Endodermal cell (in vitro differentiated cells): ENCODE measurements around the gene RFTN1. TPM values are rescaled to one million over a fixed set of nuclear protein-coding genes. Genes with fewer than 3 reads are reported as not detected.

ENCODE experiments used
- DNase-seq: peaks from one replicate; pipeline ENCODE4 v3.0.0-alpha.2; 2017
- H3K27ac ChIP-seq: 2 replicates; pipeline ENCODE4 v1.5.1; 2013; ENCODE audit warnings: mild to moderate bottlenecking, low read depth, low read length, moderate library complexity
- H3K27me3 ChIP-seq: 2 replicates; pipeline ENCODE4 v1.6.1; 2013; ENCODE audit warnings: mild to moderate bottlenecking, low read length, moderate library complexity; ENCODE audit not compliant: insufficient read depth, control insufficient read depth, poor library complexity, severe bottlenecking
- H3K36me3 ChIP-seq: 2 replicates; pipeline ENCODE4 v1.7.0; 2013; ENCODE audit warnings: mild to moderate bottlenecking, low read length, moderate library complexity; ENCODE audit not compliant: control insufficient read depth, insufficient read depth
- H3K4me1 ChIP-seq: one replicate; pipeline ENCODE4 v1.7.0; 2013; ENCODE audit warnings: low read length; ENCODE audit not compliant: control insufficient read depth, insufficient read depth
- H3K4me3 ChIP-seq: 2 replicates; pipeline ENCODE4 v1.5.1; 2013; ENCODE audit warnings: mild to moderate bottlenecking, low read length, moderate library complexity
- H3K9ac ChIP-seq: 2 replicates; pipeline ENCODE4 v1.6.1; 2013; ENCODE audit warnings: mild to moderate bottlenecking, low read length, moderate library complexity; ENCODE audit not compliant: poor library complexity, severe bottlenecking; ENCODE audit errors: extremely low read depth
- H3K9me3 ChIP-seq: 2 replicates; pipeline ENCODE4 v1.6.1; 2013; ENCODE audit warnings: mild to moderate bottlenecking, low read length, moderate library complexity; ENCODE audit not compliant: control insufficient read depth
- H3K27ac Mint-ChIP-seq: 2 replicates; pipeline ENCODE4 v1.8.0; 2020; ENCODE audit warnings: mixed read lengths
- H3K27me3 Mint-ChIP-seq: 2 replicates; pipeline ENCODE4 v1.8.0; 2021; ENCODE audit warnings: mild to moderate bottlenecking, mixed read lengths; ENCODE audit not compliant: insufficient read depth
- H3K36me3 Mint-ChIP-seq: 2 replicates; pipeline ENCODE4 v1.8.0; 2020; ENCODE audit warnings: low read depth, mixed read lengths
- H3K4me1 Mint-ChIP-seq: 2 replicates; pipeline ENCODE4 v1.8.0; 2020; ENCODE audit warnings: mixed read lengths
- H3K4me3 Mint-ChIP-seq: 2 replicates; pipeline ENCODE4 v1.8.0; 2020; ENCODE audit warnings: mild to moderate bottlenecking, moderate library complexity, mixed read lengths
- H3K9me3 Mint-ChIP-seq: 2 replicates; pipeline ENCODE4 v1.8.0; 2020; ENCODE audit warnings: mild to moderate bottlenecking, mixed read lengths
- WGBS, 2 experiments: methylation state at CpG; one replicate each; pipeline versions ENCODE4 v1.1.5 to v1.1.7; 2013; ENCODE audit warnings: missing lambda C conversion rate in 2 of 2, mixed read lengths in 1 of 2; ENCODE audit not compliant: insufficient coverage in 1 of 2, insufficient read length in 1 of 2; 5-methylcytosine and 5-hydroxymethylcytosine counted together
- total RNA-seq, 2 donors: library from RNA; stranded (reverse); fragmentation: NEBNext Ultra II Directional in 1 of 2; extraction: Animal tissue kit (Norgen Biotek cat#: 25700) in 1 of 2; gene quantifications; 2 replicates in 1 of 2; 3 replicates in 1 of 2; pipeline ENCODE4 v1.2.1, GENCODE V29; 2021
- TF ChIP-seq, protein P1 (sequence below): fragments of 200-600 bp; sonication (generic); conservative IDR thresholded peaks from 2 replicates; pipeline ENCODE4 v1.5.0; 2021; ENCODE audit warnings: antibody characterized with exemption, mild to moderate bottlenecking

Gene RFTN1
- total RNA-seq, 2 donors from 2014 or later = 0.80 to 1.1 TPM

- H3K9ac ChIP-seq = no peak overlapping the region
- Mint-ChIP-seq H3K27ac (no peak overlapping the region), H3K4me1 (peaks cover 13% of the 10 kb centered on the region), H3K4me3 (no peak overlapping the region), H3K27me3 (peaks cover 79% of the 10 kb centered on the region), H3K9me3 (peaks cover 4% of the 10 kb centered on the region), H3K36me3 (no peaks in the 10 kb centered on the region)
- H3K27ac ChIP-seq = no peak overlapping the region
- no peaks in the 10 kb centered on the region for H3K36me3 ChIP-seq
- H3K4me1 ChIP-seq = no peaks in the 10 kb centered on the region
- no peaks in the 10 kb centered on the region for H3K9me3 ChIP-seq
- 82 to 100% methylated on average over 1 to 2 of the region's 2 CpGs for WGBS, 2 experiments
- H3K27me3 ChIP-seq = peaks cover 59% of the 10 kb centered on the region
- TF ChIP-seq, protein P1, sequence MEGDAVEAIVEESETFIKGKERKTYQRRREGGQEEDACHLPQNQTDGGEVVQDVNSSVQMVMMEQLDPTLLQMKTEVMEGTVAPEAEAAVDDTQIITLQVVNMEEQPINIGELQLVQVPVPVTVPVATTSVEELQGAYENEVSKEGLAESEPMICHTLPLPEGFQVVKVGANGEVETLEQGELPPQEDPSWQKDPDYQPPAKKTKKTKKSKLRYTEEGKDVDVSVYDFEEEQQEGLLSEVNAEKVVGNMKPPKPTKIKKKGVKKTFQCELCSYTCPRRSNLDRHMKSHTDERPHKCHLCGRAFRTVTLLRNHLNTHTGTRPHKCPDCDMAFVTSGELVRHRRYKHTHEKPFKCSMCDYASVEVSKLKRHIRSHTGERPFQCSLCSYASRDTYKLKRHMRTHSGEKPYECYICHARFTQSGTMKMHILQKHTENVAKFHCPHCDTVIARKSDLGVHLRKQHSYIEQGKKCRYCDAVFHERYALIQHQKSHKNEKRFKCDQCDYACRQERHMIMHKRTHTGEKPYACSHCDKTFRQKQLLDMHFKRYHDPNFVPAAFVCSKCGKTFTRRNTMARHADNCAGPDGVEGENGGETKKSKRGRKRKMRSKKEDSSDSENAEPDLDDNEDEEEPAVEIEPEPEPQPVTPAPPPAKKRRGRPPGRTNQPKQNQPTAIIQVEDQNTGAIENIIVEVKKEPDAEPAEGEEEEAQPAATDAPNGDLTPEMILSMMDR = no peak
- no peak for DNase-seq
- no peak overlapping the region for H3K4me3 ChIP-seq
These were observed 27.3 kb downstream of the RFTN1 start for GRCh38 chr3:16486201-16486600.

DNA sequence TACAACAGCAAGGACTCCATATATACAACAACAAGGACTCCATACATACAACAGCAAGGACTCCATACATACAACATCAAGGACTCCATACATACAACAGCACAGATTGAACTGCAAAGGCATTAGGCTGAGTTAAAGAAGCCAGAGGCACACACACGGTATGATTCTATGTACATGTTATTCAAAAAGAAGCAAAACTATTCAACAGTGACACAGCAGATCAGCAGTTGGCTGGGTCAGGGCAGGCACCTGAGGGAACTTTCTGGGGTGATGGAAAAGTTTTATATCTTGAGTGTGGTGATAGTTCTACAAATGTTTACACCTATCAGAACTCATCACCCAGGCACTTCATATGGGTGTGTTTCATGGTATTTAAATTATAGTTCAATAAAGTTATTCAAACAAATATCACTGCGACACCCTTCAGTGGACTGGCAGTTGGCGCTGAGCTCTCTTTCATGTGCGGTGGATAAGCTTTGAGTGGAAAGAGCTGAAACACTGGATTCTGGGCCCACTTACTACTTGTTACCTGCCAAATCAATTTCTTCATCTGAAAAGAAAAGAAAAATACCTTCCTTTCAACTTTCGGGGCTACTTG is 28.0 kb downstream of the RFTN1 start:
- H3K4me1 Mint-ChIP-seq = peaks cover 20% of the 10 kb centered on the region
- Histone ChIP-seq H3K9ac (no peak overlapping the region), H3K27me3 (peaks cover 59% of the 10 kb centered on the region), H3K4me3 (no peak overlapping the region), H3K27ac (no peak overlapping the region), H3K36me3 (no peaks in the 10 kb centered on the region), H3K9me3 (no peaks in the 10 kb centered on the region), H3K4me1 (peaks cover 3% of the 10 kb centered on the region)
- 87 to 100% methylated on average over 3 to 5 of the region's 5 CpGs for WGBS, 2 experiments
- H3K9me3 Mint-ChIP-seq = no peaks in the 10 kb centered on the region
- H3K36me3 Mint-ChIP-seq = no peaks in the 10 kb centered on the region
- H3K4me3 Mint-ChIP-seq = no peak overlapping the region
- peaks cover 80% of the 10 kb centered on the region for H3K27me3 Mint-ChIP-seq
- no peak for DNase-seq
- TF ChIP-seq, protein P1 = no peak
- no peak overlapping the region for H3K27ac Mint-ChIP-seq

GRCh38 chr3:16484984-16485383 is 28.5 kb downstream of the RFTN1 start:
- Mint-ChIP-seq H3K27ac (no peak overlapping the region), H3K4me1 (peaks cover 24% of the 10 kb centered on the region), H3K4me3 (no peak overlapping the region), H3K36me3 (no peaks in the 10 kb centered on the region), H3K9me3 (no peaks in the 10 kb centered on the region), H3K27me3 (peaks cover 84% of the 10 kb centered on the region)
- no peaks in the 10 kb centered on the region for H3K9me3 ChIP-seq
- no peak overlapping the region for H3K27ac ChIP-seq
- H3K4me1 ChIP-seq = peaks cover 4% of the 10 kb centered on the region
- no peak overlapping the region for H3K4me3 ChIP-seq
- WGBS, 2 experiments = 80 to 94% methylated on average over 2 of the region's 2 CpGs
- H3K9ac ChIP-seq = no peak overlapping the region
- H3K27me3 ChIP-seq = peaks cover 59% of the 10 kb centered on the region
- H3K36me3 ChIP-seq = no peaks in the 10 kb centered on the region
- TF ChIP-seq, protein P1 = no peak
- DNase-seq = no peak
